ENCODE data around the gene CEP112.

GRCh38 chr17:65893692-65894279 lies 298.1 kb downstream of the CEP112 start:
- TF ChIP-seq REST (IDR thresholded peaks at IDR 0.05; ENCODE audit: insufficient read depth in 1 of 2, low read depth in 2 of 2, low read length in 1 of 2) (no peak), CTCF (IDR thresholded peaks at IDR 0.05) (no peak), POLR2AphosphoS5 (IDR thresholded peaks at IDR 0.05; ENCODE audit: low read depth, low read length) (no peak)
